Stomach (tissue), 4 donors: ENCODE measurements around the gene MRPS6.

Source experiments
- CTCF ChIP-seq, 7 experiments: fragments of 450-650 bp in 4 of 7; fragments of 200-600 bp in 3 of 7; sonication (generic) in 3 of 7; IDR thresholded peaks; one replicate each; pipeline ENCODE4 v1.5.1; 2016 to 2019; ENCODE audit warnings: antibody characterized with exemption in 7 of 7, control low read depth in 2 of 7, mild to moderate bottlenecking in 1 of 7
- POLR2A ChIP-seq, 4 donors: fragments of 450-650 bp; IDR thresholded peaks; one replicate each; pipeline ENCODE4 v1.6.1; 2016; ENCODE audit warnings: antibody characterized with exemption in 4 of 4, control low read depth in 2 of 4, mild to moderate bottlenecking in 1 of 4, moderate library complexity in 1 of 4

DNA sequence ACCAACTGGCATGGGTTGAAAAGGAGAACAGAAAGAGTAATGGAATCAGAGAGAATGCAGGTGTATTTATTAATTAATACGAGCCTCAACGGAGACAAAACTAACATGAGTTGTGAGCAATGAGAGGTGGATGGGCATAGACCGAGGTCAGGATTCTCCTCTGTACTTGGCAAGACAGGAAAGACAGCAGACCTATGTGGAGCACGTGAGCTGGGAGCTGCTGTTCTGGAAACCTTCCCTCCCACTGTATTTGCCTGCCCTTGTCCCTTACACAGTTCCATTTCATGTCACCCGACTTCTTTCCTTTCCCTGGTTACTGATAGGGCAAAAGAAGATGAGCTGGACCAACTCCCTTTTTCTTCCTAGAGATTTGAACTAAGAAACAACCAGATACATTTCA is 110.9 kb downstream of the MRPS6 start:
- TF ChIP-seq CTCF (IDR thresholded peaks at IDR 0.05) (no peak), POLR2A (IDR thresholded peaks at IDR 0.05) (no peak)
